IPS DF 6.9 (cell line): ENCODE measurements around the gene CERS3.
"Not testable (repeated sequence)": the region's sequence is repeated elsewhere in the genome, so short reads cannot be mapped to it uniquely, and the experiment has no call there.

Source experiments
- DNase-seq: peaks from one replicate; pipeline ENCODE4 v3.0.0-alpha.2; 2013; ENCODE audit warnings: low read depth, low spot score
- H3K27ac ChIP-seq: one replicate; pipeline ENCODE4 v1.5.1; 2013; ENCODE audit warnings: low read length, control low read depth
- H3K27me3 ChIP-seq: 2 replicates; pipeline ENCODE4 v1.6.1; 2013; ENCODE audit warnings: mild to moderate bottlenecking, low read length; ENCODE audit not compliant: control insufficient read depth, insufficient read depth
- H3K36me3 ChIP-seq: 2 replicates; pipeline ENCODE4 v1.6.1; 2013; ENCODE audit warnings: low read length; ENCODE audit not compliant: control insufficient read depth, insufficient read depth
- H3K4me1 ChIP-seq: 2 replicates; pipeline ENCODE4 v1.6.1; 2013; ENCODE audit warnings: low read length; ENCODE audit not compliant: control insufficient read depth, insufficient read depth
- H3K4me3 ChIP-seq: 2 replicates; pipeline ENCODE4 v1.5.1; 2013; ENCODE audit warnings: mild to moderate bottlenecking, low read length
- H3K9me3 ChIP-seq: 2 replicates; pipeline ENCODE4 v1.6.1; 2013; ENCODE audit warnings: low read length, inconsistent platforms; ENCODE audit not compliant: control insufficient read depth, insufficient read depth
- WGBS: extraction: QIAGEN DNeasy Blood & Tissue Kit; methylation state at CpG from one replicate; pipeline ENCODE4 v1.1.7; 2013; ENCODE audit warnings: mixed read lengths, missing lambda C conversion rate; ENCODE audit not compliant: insufficient read length, insufficient coverage; 5-methylcytosine and 5-hydroxymethylcytosine counted together

CERS3 gene

GRCh38 chr15:100468285-100468684 is 60.5 kb downstream of the CERS3 start:
- WGBS: no CpG with 5 or more reads among the region's 2 CpGs
- Histone ChIP-seq H3K36me3 (no peaks in the 10 kb centered on the region), H3K9me3 (no peaks in the 10 kb centered on the region), H3K4me3 (no peak overlapping the region), H3K4me1 (no peaks in the 10 kb centered on the region), H3K27me3 (no peaks in the 10 kb centered on the region), H3K27ac (no peak overlapping the region)
- DNase-seq: no peak

GRCh38 chr15:100466073-100466472 is 62.7 kb downstream of the CERS3 start:
- no peak for DNase-seq
- WGBS: no CpG with 5 or more reads among the region's 4 CpGs
- no peaks in the 10 kb centered on the region for H3K36me3 ChIP-seq
- no peaks in the 10 kb centered on the region for H3K27me3 ChIP-seq
- no peaks in the 10 kb centered on the region; the same call in 1 of the 2 replicates for H3K9me3 ChIP-seq
- H3K27ac ChIP-seq: no peak overlapping the region
- H3K4me1 ChIP-seq: no peaks in the 10 kb centered on the region
- H3K4me3 ChIP-seq: no peak overlapping the region

GRCh38 chr15:100464888-100465287 is 63.9 kb downstream of the CERS3 start:
- Histone ChIP-seq H3K27ac (no peak overlapping the region), H3K4me3 (no peak overlapping the region), H3K36me3 (0 out of 2 replicates have a peak, but pooled peaks cover 2% of the 10 kb centered on the region), H3K9me3 (no peaks in the 10 kb centered on the region; the same call in 1 of the 2 replicates), H3K27me3 (no peaks in the 10 kb centered on the region), H3K4me1 (no peaks in the 10 kb centered on the region)
- WGBS: no CpG with 5 or more reads among the region's 5 CpGs
- no peak for DNase-seq

GRCh38 chr15:100464256-100464655 is 64.5 kb downstream of the CERS3 start:
- no peak overlapping the region for H3K4me3 ChIP-seq

GRCh38 chr15:100463515-100463914 is 65.2 kb downstream of the CERS3 start:
- no CpG with 5 or more reads among the region's 4 CpGs for WGBS
- no peaks in the 10 kb centered on the region for H3K27me3 ChIP-seq
- 0 out of 2 replicates have a peak, but pooled peaks cover 2% of the 10 kb centered on the region for H3K36me3 ChIP-seq
- no peak for DNase-seq
- no peaks in the 10 kb centered on the region for H3K4me1 ChIP-seq
- no peak overlapping the region for H3K4me3 ChIP-seq
- no peaks in the 10 kb centered on the region; the same call in 1 of the 2 replicates for H3K9me3 ChIP-seq
- H3K27ac ChIP-seq: no peak overlapping the region

More at GRCh38 chr15:100464256-100464655, 64.5 kb downstream of the CERS3 start:
- Histone ChIP-seq H3K36me3 (0 out of 2 replicates have a peak, but pooled peaks cover 2% of the 10 kb centered on the region), H3K27me3 (no peaks in the 10 kb centered on the region), H3K9me3 (no peaks in the 10 kb centered on the region; the same call in 1 of the 2 replicates), H3K27ac (no peak overlapping the region), H3K4me1 (no peaks in the 10 kb centered on the region)
- no CpG with 5 or more reads among the region's 3 CpGs for WGBS
- DNase-seq: no peak

GRCh38 chr15:100461049-100461448 is 67.7 kb downstream of the CERS3 start:
- 0 out of 2 replicates have a peak, but pooled peaks cover 2% of the 10 kb centered on the region for H3K36me3 ChIP-seq
- DNase-seq: no peak
- H3K4me1 ChIP-seq: no peaks in the 10 kb centered on the region
- no peaks in the 10 kb centered on the region for H3K27me3 ChIP-seq
- no peak overlapping the region for H3K4me3 ChIP-seq
- no CpG with 5 or more reads among the region's 2 CpGs for whole genome bisulfite sequencing
- H3K27ac ChIP-seq: no peak overlapping the region
- no peaks in the 10 kb centered on the region; the same call in 1 of the 2 replicates for H3K9me3 ChIP-seq

GRCh38 chr15:100457201-100457600 is 71.5 kb downstream of the CERS3 start:
- DNase-seq: no peak
- WGBS: no CpG with 5 or more reads among the region's 1 CpG
- no peak overlapping the region for H3K27ac ChIP-seq

GRCh38 chr15:100454148-100454547 is 74.6 kb downstream of the CERS3 start:
- H3K9me3 ChIP-seq: peaks cover under 1% of the 10 kb centered on the region
- no CpG with 5 or more reads among the region's 2 CpGs for WGBS
- H3K4me1 ChIP-seq: no peaks in the 10 kb centered on the region
- no peaks in the 10 kb centered on the region for H3K27me3 ChIP-seq
- H3K27ac ChIP-seq: no peak overlapping the region
- H3K4me3 ChIP-seq: no peak overlapping the region
- no peaks in the 10 kb centered on the region for H3K36me3 ChIP-seq
- no peak for DNase-seq

More at GRCh38 chr15:100457201-100457600, 71.5 kb downstream of the CERS3 start:
- Histone ChIP-seq H3K9me3 (no peaks in the 10 kb centered on the region; the same call in 1 of the 2 replicates), H3K4me1 (no peaks in the 10 kb centered on the region), H3K27me3 (no peaks in the 10 kb centered on the region), H3K4me3 (no peak overlapping the region), H3K36me3 (0 out of 2 replicates have a peak, but pooled peaks cover 2% of the 10 kb centered on the region)

GRCh38 chr15:100448481-100448880 is 80.3 kb downstream of the CERS3 start:
- Histone ChIP-seq H3K4me3 (no peak overlapping the region), H3K36me3 (no peaks in the 10 kb centered on the region), H3K9me3 (peaks cover 1% of the 10 kb centered on the region; the same call in 1 of the 2 replicates), H3K27me3 (no peaks in the 10 kb centered on the region), H3K4me1 (no peaks in the 10 kb centered on the region), H3K27ac (no peak overlapping the region)
- no peak for DNase-seq
- no CpG with 5 or more reads among the region's 2 CpGs for WGBS

- no CpG with 5 or more reads among the region's 11 CpGs for WGBS
- H3K27ac ChIP-seq, H3K9me3 ChIP-seq, H3K36me3 ChIP-seq, H3K27me3 ChIP-seq, DNase-seq, H3K4me3 ChIP-seq, H3K4me1 ChIP-seq: not testable (repeated sequence)
Observed at GRCh38 chr15:100441063-100441462, 87.7 kb downstream of the CERS3 start.

GRCh38 chr15:100439514-100439913 is 89.2 kb downstream of the CERS3 start:
- no peak overlapping the region for H3K27ac ChIP-seq
- no peak overlapping the region for H3K4me3 ChIP-seq
- no peaks in the 10 kb centered on the region for H3K27me3 ChIP-seq
- H3K9me3 ChIP-seq: no peaks in the 10 kb centered on the region
- no CpG with 5 or more reads among the region's 4 CpGs for WGBS
- DNase-seq: no peak
- no peaks in the 10 kb centered on the region for H3K4me1 ChIP-seq
- no peaks in the 10 kb centered on the region for H3K36me3 ChIP-seq
